H9 (cell line): Measurements from ENCODE around the gene UBE4A. TPM values are rescaled to one million over a fixed set of nuclear protein-coding genes. Genes with fewer than 3 reads are reported as not detected.

Experiments
- DNase-seq: peaks from one replicate; pipeline ENCODE4 v3.0.0-alpha.2; 2017
- H2AFZ ChIP-seq: one replicate; pipeline ENCODE4 v1.6.1; 2013; ENCODE audit warnings: mild to moderate bottlenecking, low read length, control low read depth, moderate library complexity
- H2AK5ac ChIP-seq: 2 replicates; pipeline ENCODE4 v1.6.1; 2013; ENCODE audit warnings: low read length, control low read depth, mixed read lengths; ENCODE audit not compliant: insufficient read length
- H2BK120ac ChIP-seq: one replicate; pipeline ENCODE4 v1.6.1; 2013; ENCODE audit warnings: low read depth, mild to moderate bottlenecking, low read length, control low read depth, inconsistent platforms; ENCODE audit not compliant: poor library complexity, severe bottlenecking
- H2BK12ac ChIP-seq: 2 replicates; pipeline ENCODE4 v1.6.1; 2013; ENCODE audit warnings: low read length, control low read depth, mixed read lengths, low read depth; ENCODE audit not compliant: insufficient read length
- H2BK15ac ChIP-seq: 2 replicates; pipeline ENCODE4 v1.6.1; 2013; ENCODE audit warnings: low read depth, low read length, control low read depth
- H2BK20ac ChIP-seq: one replicate; pipeline ENCODE4 v1.6.1; 2013; ENCODE audit warnings: low read depth, mild to moderate bottlenecking, low read length, control low read depth, inconsistent platforms; ENCODE audit not compliant: poor library complexity, severe bottlenecking
- H2BK5ac ChIP-seq: 2 replicates; pipeline ENCODE4 v1.6.1; 2013; ENCODE audit warnings: low read length, control low read depth, mixed read lengths; ENCODE audit not compliant: insufficient read length
- H3K14ac ChIP-seq: 2 replicates; pipeline ENCODE4 v1.6.1; 2013; ENCODE audit warnings: low read length, control low read depth; ENCODE audit not compliant: insufficient read depth
- H3K18ac ChIP-seq: 2 replicates; pipeline ENCODE4 v1.6.1; 2013; ENCODE audit warnings: low read depth, mild to moderate bottlenecking, mixed read lengths, low read length, control low read depth; ENCODE audit not compliant: insufficient read length
- H3K23ac ChIP-seq: 2 replicates; pipeline ENCODE4 v1.6.1; 2013; ENCODE audit warnings: low read length, control low read depth, mixed read lengths, low read depth; ENCODE audit not compliant: insufficient read length
- H3K23me2 ChIP-seq: 2 replicates; pipeline ENCODE4 v1.6.1; 2013; ENCODE audit warnings: low read depth, mild to moderate bottlenecking, mixed read lengths, low read length, control low read depth; ENCODE audit not compliant: insufficient read length, poor library complexity, severe bottlenecking
- H3K27ac ChIP-seq: 2 replicates; pipeline ENCODE4 v1.5.1; 2013; ENCODE audit warnings: low read length, control low read depth, mixed read lengths, low read depth; ENCODE audit not compliant: insufficient read length
- H3K27me3 ChIP-seq: 2 replicates; pipeline ENCODE4 v1.6.1; 2013; ENCODE audit warnings: low read length, control low read depth, inconsistent platforms; ENCODE audit not compliant: insufficient read depth
- H3K4ac ChIP-seq: 2 replicates; pipeline ENCODE4 v1.6.1; 2013; ENCODE audit warnings: low read depth, mild to moderate bottlenecking, control low read depth, inconsistent platforms, low read length, moderate library complexity
- H3K4me1 ChIP-seq: 2 replicates; pipeline ENCODE4 v1.6.1; 2013; ENCODE audit warnings: low read length, control low read depth, inconsistent platforms; ENCODE audit not compliant: insufficient read depth
- H3K4me2 ChIP-seq: 2 replicates; pipeline ENCODE4 v1.6.1; 2013; ENCODE audit warnings: low read length, control low read depth, mixed read lengths; ENCODE audit not compliant: insufficient read length, insufficient read depth
- H3K56ac ChIP-seq: 2 replicates; pipeline ENCODE4 v1.6.1; 2013; ENCODE audit warnings: low read depth, mild to moderate bottlenecking, mixed read lengths, low read length, control low read depth; ENCODE audit not compliant: insufficient read length
- H3K79me1 ChIP-seq: 2 replicates; pipeline ENCODE4 v1.6.1; 2013; ENCODE audit warnings: low read depth, mild to moderate bottlenecking, moderate library complexity, low read length, control low read depth, inconsistent platforms; ENCODE audit not compliant: insufficient read depth, poor library complexity, severe bottlenecking
- H3K79me2 ChIP-seq: 2 replicates; pipeline ENCODE4 v1.6.1; 2013; ENCODE audit warnings: low read length, control low read depth, inconsistent platforms; ENCODE audit not compliant: insufficient read depth
- H3K9ac ChIP-seq: 2 replicates; pipeline ENCODE4 v1.6.1; 2013; ENCODE audit warnings: low read length, control low read depth, mixed read lengths; ENCODE audit not compliant: insufficient read length; ENCODE audit errors: extremely low read depth
- H3K9me3 ChIP-seq: one replicate; pipeline ENCODE4 v1.6.1; 2013; ENCODE audit warnings: low read depth, low read length, inconsistent platforms; ENCODE audit not compliant: control insufficient read depth
- H3T11ph ChIP-seq: one replicate; pipeline ENCODE4 v1.6.1; 2013; ENCODE audit warnings: mild to moderate bottlenecking, low read length, control low read depth, inconsistent platforms
- H4K20me1 ChIP-seq: one replicate; pipeline ENCODE4 v1.6.1; 2013; ENCODE audit not compliant: control insufficient read depth, insufficient read length, insufficient read depth
- H4K5ac ChIP-seq: 2 replicates; pipeline ENCODE4 v1.6.1; 2013; ENCODE audit warnings: low read depth, mild to moderate bottlenecking, mixed read lengths, low read length, control low read depth; ENCODE audit not compliant: insufficient read length
- H4K8ac ChIP-seq: replicated peaks from 2 replicates; pipeline ENCODE4 v1.6.1; 2013; ENCODE audit warnings: low read length, control low read depth, mixed read lengths, low read depth; ENCODE audit not compliant: insufficient read length
- H4K91ac ChIP-seq: 2 replicates; pipeline ENCODE4 v1.6.1; 2013; ENCODE audit warnings: low read depth, mild to moderate bottlenecking, moderate library complexity, mixed read lengths, low read length, control low read depth; ENCODE audit not compliant: insufficient read length
- H3K27ac Mint-ChIP-seq, 3 experiments: 2 replicates in 2 of 3; 3 replicates in 1 of 3; pipeline ENCODE4 v1.8.0; 2020 to 2021; ENCODE audit warnings: mixed read lengths in 3 of 3, mild to moderate bottlenecking in 1 of 3, moderate library complexity in 1 of 3
- H3K27me3 Mint-ChIP-seq: 2 replicates; pipeline ENCODE4 v1.8.0; 2021; ENCODE audit warnings: low read depth, mild to moderate bottlenecking, moderate library complexity, mixed read lengths
- H3K36me3 Mint-ChIP-seq, 3 experiments: 2 replicates in 2 of 3; 3 replicates in 1 of 3; pipeline ENCODE4 v1.8.0; 2020 to 2021; ENCODE audit warnings: low read depth in 3 of 3, mixed read lengths in 3 of 3; ENCODE audit not compliant: insufficient read depth in 1 of 3
- H3K4me1 Mint-ChIP-seq, 2 experiments: 2 replicates each; pipeline ENCODE4 v1.8.0; 2020; ENCODE audit warnings: mixed read lengths in 2 of 2
- H3K4me3 Mint-ChIP-seq, 2 experiments: 2 replicates in 1 of 2; 3 replicates in 1 of 2; pipeline ENCODE4 v1.8.0; 2020 to 2021; ENCODE audit warnings: mild to moderate bottlenecking in 2 of 2, mixed read lengths in 2 of 2, moderate library complexity in 1 of 2
- H3K9me3 Mint-ChIP-seq, 2 experiments: 2 replicates in 1 of 2; 3 replicates in 1 of 2; pipeline ENCODE4 v1.8.0; 2020; ENCODE audit warnings: mild to moderate bottlenecking in 2 of 2, mixed read lengths in 2 of 2, moderate library complexity in 1 of 2
- WGBS: extraction: QIAGEN DNeasy Blood & Tissue Kit; methylation state at CpG from one replicate; pipeline ENCODE4 v1.1.7; 2013; ENCODE audit warnings: missing lambda C conversion rate, low lambda C conversion rate, mixed read lengths; ENCODE audit not compliant: insufficient read length; ENCODE audit errors: extremely low coverage; 5-methylcytosine and 5-hydroxymethylcytosine counted together
- total RNA-seq: library from RNA; stranded (reverse); gene quantifications from 2 replicates; pipeline ENCODE4 v1.2.1, GENCODE V29; 2021
- TF ChIP-seq, protein P1 (sequence below): fragments of 200-600 bp; sonication (generic); conservative IDR thresholded peaks from 3 replicates; pipeline ENCODE4 v1.8.0; 2021; ENCODE audit warnings: antibody characterized with exemption, mild to moderate bottlenecking

The UBE4A gene
- total RNA-seq, 1 experiment from 2014 or later, result 33.7 TPM

DNA sequence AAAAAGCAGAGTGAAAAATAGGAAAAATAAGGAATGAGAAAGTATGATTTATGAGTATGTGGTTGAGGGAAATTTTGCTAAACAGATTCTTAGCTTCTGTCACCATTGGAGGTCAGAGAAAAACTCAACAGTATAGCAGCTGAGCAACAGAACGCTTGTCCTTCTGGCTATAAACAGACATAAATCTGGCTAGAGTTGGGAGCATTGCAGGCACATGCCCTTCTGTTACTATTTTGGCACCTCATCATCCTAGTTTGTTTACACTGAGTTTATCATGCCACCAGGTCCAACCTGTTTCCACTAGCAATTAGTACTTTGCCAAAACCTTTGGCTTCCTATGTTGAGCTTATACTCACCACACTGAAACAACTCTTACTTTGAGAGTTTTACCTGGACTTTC is 6.9 kb downstream of the UBE4A start:
- no peak overlapping the region for H3T11ph ChIP-seq
- Mint-ChIP-seq H3K9me3 (no peaks in the 10 kb centered on the region), H3K27me3 (no peaks in the 10 kb centered on the region), H3K4me1 (no peaks in the 10 kb centered on the region), H3K27ac (no peak overlapping the region), H3K36me3 (peaks cover 6 to 50% (median 35%) of the 10 kb centered on the region in 3 experiments; a peak in 6 of 7 replicates), H3K4me3 (no peak overlapping the region)
- H3K23ac ChIP-seq, result no peak overlapping the region
- no peak overlapping the region for H3K4me2 ChIP-seq
- no CpG with 5 or more reads among the region's 1 CpG for WGBS
- no peaks in the 10 kb centered on the region for H4K20me1 ChIP-seq
- H2BK12ac ChIP-seq, result no peak overlapping the region
- no peaks in the 10 kb centered on the region for H3K79me1 ChIP-seq
- H2BK15ac ChIP-seq, result no peak overlapping the region
- no peak overlapping the region for H2BK20ac ChIP-seq
- no peak overlapping the region for H3K56ac ChIP-seq
- no peak overlapping the region for H2BK120ac ChIP-seq
- no peaks in the 10 kb centered on the region for H3K23me2 ChIP-seq
- H3K79me2 ChIP-seq, result no peaks in the 10 kb centered on the region
- H3K14ac ChIP-seq, result no peak overlapping the region
- H3K27ac ChIP-seq, result no peak overlapping the region
- H2AK5ac ChIP-seq, result no peak overlapping the region
- no peak overlapping the region for H3K9ac ChIP-seq
- no peaks in the 10 kb centered on the region for H3K9me3 ChIP-seq
- H4K8ac ChIP-seq, result no peak overlapping the region
- no peak overlapping the region for H4K5ac ChIP-seq
- H3K4ac ChIP-seq, result no peak overlapping the region
- no peak overlapping the region for H2AFZ ChIP-seq
- H3K27me3 ChIP-seq, result no peaks in the 10 kb centered on the region
- no peak overlapping the region for H4K91ac ChIP-seq
- no peak overlapping the region for H3K18ac ChIP-seq
- no peak overlapping the region for H2BK5ac ChIP-seq
- DNase-seq, result no peak
- TF ChIP-seq, protein P1, sequence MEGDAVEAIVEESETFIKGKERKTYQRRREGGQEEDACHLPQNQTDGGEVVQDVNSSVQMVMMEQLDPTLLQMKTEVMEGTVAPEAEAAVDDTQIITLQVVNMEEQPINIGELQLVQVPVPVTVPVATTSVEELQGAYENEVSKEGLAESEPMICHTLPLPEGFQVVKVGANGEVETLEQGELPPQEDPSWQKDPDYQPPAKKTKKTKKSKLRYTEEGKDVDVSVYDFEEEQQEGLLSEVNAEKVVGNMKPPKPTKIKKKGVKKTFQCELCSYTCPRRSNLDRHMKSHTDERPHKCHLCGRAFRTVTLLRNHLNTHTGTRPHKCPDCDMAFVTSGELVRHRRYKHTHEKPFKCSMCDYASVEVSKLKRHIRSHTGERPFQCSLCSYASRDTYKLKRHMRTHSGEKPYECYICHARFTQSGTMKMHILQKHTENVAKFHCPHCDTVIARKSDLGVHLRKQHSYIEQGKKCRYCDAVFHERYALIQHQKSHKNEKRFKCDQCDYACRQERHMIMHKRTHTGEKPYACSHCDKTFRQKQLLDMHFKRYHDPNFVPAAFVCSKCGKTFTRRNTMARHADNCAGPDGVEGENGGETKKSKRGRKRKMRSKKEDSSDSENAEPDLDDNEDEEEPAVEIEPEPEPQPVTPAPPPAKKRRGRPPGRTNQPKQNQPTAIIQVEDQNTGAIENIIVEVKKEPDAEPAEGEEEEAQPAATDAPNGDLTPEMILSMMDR, result no peak
- no peaks in the 10 kb centered on the region for H3K4me1 ChIP-seq
